HCT116 (cell line): ENCODE data around the gene FAM222B. TPM values are rescaled to one million over a fixed set of nuclear protein-coding genes. Genes with fewer than 3 reads are reported as not detected.

Experiments
- ATAC-seq: fragments of 200-7000 bp; cut with Tn5 transposase; 2 replicates; pipeline ENCODE4 v1.9.1; 2020; ENCODE audit warnings: mild to moderate bottlenecking, moderate library complexity
- BruUV-seq: library from RNA; stranded (reverse); fragments of 400-500 nt; replicated peaks from 2 replicates; lab custom pipeline; 2021; lab: Mats Ljungman, UMichigan
- CTCF ChIA-PET: fragments of 300-600 bp; sonication (Branson Sonifier 250); formaldehyde crosslinking; loops from one replicate; lab custom pipeline; 2021; ENCODE audit warnings: antibody characterized with exemption; lab: Charles Lee
- POLR2A ChIA-PET: fragments of 300-600, 350-600 bp; sonication (Branson Sonifier 250); formaldehyde crosslinking; loops from one replicate; lab custom pipeline; 2021; ENCODE audit warnings: antibody characterized with exemption; lab: Charles Lee
- RAD21 ChIA-PET, 2 experiments: fragments of 300-600 bp; sonication (Branson Sonifier 250); formaldehyde crosslinking; loops; one replicate each; lab custom pipeline; 2023; ENCODE audit warnings: low total read pairs in 2 of 2; ENCODE audit not compliant: uncharacterized antibody in 2 of 2, unreplicated experiment in 2 of 2, low non-redundant PET in 1 of 2; lab: Charles Lee
- DNase-seq: peaks from one replicate; pipeline ENCODE4 v3.0.0-alpha.2; 2010; ENCODE audit warnings: low read depth, low spot score
- H2AFZ ChIP-seq: fragments of 200-600 bp; shearing (Covaris generic), sonication (generic); 2 replicates; pipeline ENCODE4 v1.6.1; 2017; ENCODE audit warnings: low read depth, mixed run types, mixed read lengths, antibody characterized with exemption, low read length; ENCODE audit not compliant: poor library complexity, severe bottlenecking
- H3K27ac ChIP-seq: 2 replicates; pipeline ENCODE4 v1.5.1; 2012; ENCODE audit warnings: low read depth, low read length
- H3K27me3 ChIP-seq: fragments of 200-600 bp; sonication (generic); 2 replicates; pipeline ENCODE4 v1.6.1; 2016; ENCODE audit warnings: mixed run types, low read length, mixed read lengths; ENCODE audit not compliant: insufficient read depth
- H3K36me3 ChIP-seq, 2 experiments: fragments of 200-500 bp in 1 of 2; fragments of 200-600 bp in 1 of 2; sonication (Bioruptor generic) in 1 of 2; sonication (generic) in 1 of 2; 2 replicates each; pipeline versions ENCODE4 v1.5.1 to v1.6.1; 2014 to 2016; ENCODE audit warnings: low read length in 2 of 2, inconsistent platforms in 1 of 2, mixed read lengths in 1 of 2, mixed run types in 1 of 2; ENCODE audit not compliant: insufficient read depth in 2 of 2, control insufficient read depth in 1 of 2
- H3K4me1 ChIP-seq, 2 experiments: fragments of 200-600 bp in 1 of 2; sonication (generic) in 1 of 2; 2 replicates each; pipeline versions ENCODE4 v1.5.1 to v1.6.1; 2012 to 2017; ENCODE audit warnings: low read length in 2 of 2, inconsistent platforms in 1 of 2, mild to moderate bottlenecking in 1 of 2, mixed read lengths in 1 of 2, mixed run types in 1 of 2, moderate library complexity in 1 of 2; ENCODE audit not compliant: insufficient read depth in 2 of 2, control insufficient read depth in 1 of 2
- H3K4me2 ChIP-seq: fragments of 200-600 bp; sonication (generic); 2 replicates; pipeline ENCODE4 v1.6.1; 2017; ENCODE audit warnings: mixed run types, low read length, mixed read lengths
- H3K4me3 ChIP-seq, 2 experiments: fragments of 200-600 bp in 1 of 2; sonication (generic) in 1 of 2; replicated peaks in 1 of 2; 2 replicates each; pipeline ENCODE4 v1.5.1; 2011 to 2016; ENCODE audit warnings: low read length in 2 of 2, control low read depth in 1 of 2, low read depth in 1 of 2, mild to moderate bottlenecking in 1 of 2, mixed read lengths in 1 of 2, mixed run types in 1 of 2
- H3K79me2 ChIP-seq: fragments of 200-600 bp; sonication (generic); 2 replicates; pipeline ENCODE4 v1.6.1; 2017; ENCODE audit warnings: mild to moderate bottlenecking, mixed run types, low read length, moderate library complexity, mixed read lengths; ENCODE audit not compliant: insufficient read depth
- H3K9ac ChIP-seq: fragments of 200-600 bp; sonication (generic); 2 replicates; pipeline ENCODE4 v1.6.1; 2016; ENCODE audit warnings: low read length, mixed read lengths
- H3K9me2 ChIP-seq: fragments of 200-600 bp; sonication (generic), shearing (Covaris generic); 2 replicates; pipeline ENCODE4 v1.6.1; 2017; ENCODE audit warnings: mixed run types, mild to moderate bottlenecking, moderate library complexity; ENCODE audit not compliant: insufficient read depth
- H3K9me3 ChIP-seq, 2 experiments: fragments of 200-500 bp in 1 of 2; fragments of 200-600 bp in 1 of 2; sonication (Bioruptor generic) in 1 of 2; sonication (generic) in 1 of 2; 2 replicates each; pipeline ENCODE4 v1.6.1; 2014 to 2017; ENCODE audit warnings: low read length in 2 of 2, mixed read lengths in 2 of 2, inconsistent platforms in 1 of 2, low read depth in 1 of 2, mild to moderate bottlenecking in 1 of 2, mixed run types in 1 of 2, moderate library complexity in 1 of 2; ENCODE audit not compliant: control insufficient read depth in 1 of 2, insufficient read depth in 1 of 2
- H4K20me1 ChIP-seq: fragments of 200-600 bp; sonication (generic), shearing (Covaris generic); 2 replicates; pipeline ENCODE4 v1.6.1; 2017; ENCODE audit warnings: mixed run types, mild to moderate bottlenecking, moderate library complexity; ENCODE audit not compliant: insufficient read depth
- CBX3 ChIP-seq: IDR thresholded peaks from 2 replicates; pipeline ENCODE4 v1.6.1; 2012; ENCODE audit warnings: low read depth
- EGR1 ChIP-seq: IDR thresholded peaks from 2 replicates; pipeline ENCODE4 v1.6.1; 2012; ENCODE audit warnings: low read depth
- FOSL1 ChIP-seq: IDR thresholded peaks from 2 replicates; pipeline ENCODE4 v1.6.1; 2012; ENCODE audit warnings: low read depth
- JUND ChIP-seq: IDR thresholded peaks from 2 replicates; pipeline ENCODE4 v1.6.1; 2012
- MAX ChIP-seq: IDR thresholded peaks from 2 replicates; pipeline ENCODE4 v1.6.1; 2012
- POLR2A ChIP-seq: IDR thresholded peaks from 2 replicates; pipeline ENCODE4 v1.7.0; 2011; ENCODE audit warnings: borderline replicate concordance; ENCODE audit not compliant: insufficient read depth, insufficient read length; ENCODE audit errors: extremely low read depth
- POLR2AphosphoS5 ChIP-seq: IDR thresholded peaks from 2 replicates; pipeline ENCODE4 v1.6.1; 2011; ENCODE audit warnings: mild to moderate bottlenecking, low read depth, low read length, moderate library complexity
- RAD21 ChIP-seq: IDR thresholded peaks from 2 replicates; pipeline ENCODE4 v1.6.1; 2012; ENCODE audit warnings: low read depth, mild to moderate bottlenecking
- SRF ChIP-seq: IDR thresholded peaks from 2 replicates; pipeline ENCODE4 v1.6.1; 2012; ENCODE audit warnings: low read depth
- YY1 ChIP-seq: IDR thresholded peaks from 2 replicates; pipeline ENCODE4 v1.6.1; 2011; ENCODE audit warnings: low read length, low read depth, moderate library complexity, mild to moderate bottlenecking; ENCODE audit not compliant: insufficient replicate concordance; ENCODE audit errors: extremely low read depth
- ZBTB33 ChIP-seq: IDR thresholded peaks from 2 replicates; pipeline ENCODE4 v1.6.1; 2011; ENCODE audit warnings: mild to moderate bottlenecking, low read length, moderate library complexity; ENCODE audit not compliant: insufficient replicate concordance; ENCODE audit errors: extremely low read depth
- ZFX ChIP-seq: fragments of 450-650 bp; IDR thresholded peaks from 2 replicates; pipeline ENCODE4 v1.6.1; 2017
- ZNF274 ChIP-seq: fragments of 200-500 bp; sonication (Bioruptor generic); IDR thresholded peaks from 2 replicates; pipeline ENCODE4 v1.6.1; 2014; ENCODE audit warnings: mild to moderate bottlenecking, low read depth, low read length, inconsistent platforms
- intact Hi-C: fragments of 100-400 bp; cut with micrococcal nuclease; formaldehyde crosslinking; loops from 2 replicates; pipeline ENCODE4 v1.10.0; 2022
- total RNA-seq: library from RNA; stranded (reverse); gene quantifications from one replicate; pipeline ENCODE4 v1.2.1, GENCODE V29; 2021; ENCODE audit not compliant: unreplicated experiment
- TF ChIP-seq, protein P1 (sequence below), 3 experiments: fragments of 200-600 bp in 1 of 3; sonication (generic) in 1 of 3; IDR thresholded peaks in 2 of 3; conservative IDR thresholded peaks in 1 of 3; 2 replicates each; pipeline ENCODE4 v1.5.1; 2012 to 2017; ENCODE audit warnings: low read depth in 2 of 3, low read length in 2 of 3, antibody characterized with exemption in 1 of 3, borderline replicate concordance in 1 of 3, control low read depth in 1 of 3, mild to moderate bottlenecking in 1 of 3, mixed read lengths in 1 of 3, mixed run types in 1 of 3, moderate library complexity in 1 of 3; ENCODE audit not compliant: insufficient read depth in 1 of 3
- TF ChIP-seq, protein P2 (sequence below): IDR thresholded peaks from 2 replicates; pipeline ENCODE4 v1.6.1; 2012

FAM222B gene
- total RNA-seq, 1 experiment from 2014 or later, result 22.7 TPM

DNA sequence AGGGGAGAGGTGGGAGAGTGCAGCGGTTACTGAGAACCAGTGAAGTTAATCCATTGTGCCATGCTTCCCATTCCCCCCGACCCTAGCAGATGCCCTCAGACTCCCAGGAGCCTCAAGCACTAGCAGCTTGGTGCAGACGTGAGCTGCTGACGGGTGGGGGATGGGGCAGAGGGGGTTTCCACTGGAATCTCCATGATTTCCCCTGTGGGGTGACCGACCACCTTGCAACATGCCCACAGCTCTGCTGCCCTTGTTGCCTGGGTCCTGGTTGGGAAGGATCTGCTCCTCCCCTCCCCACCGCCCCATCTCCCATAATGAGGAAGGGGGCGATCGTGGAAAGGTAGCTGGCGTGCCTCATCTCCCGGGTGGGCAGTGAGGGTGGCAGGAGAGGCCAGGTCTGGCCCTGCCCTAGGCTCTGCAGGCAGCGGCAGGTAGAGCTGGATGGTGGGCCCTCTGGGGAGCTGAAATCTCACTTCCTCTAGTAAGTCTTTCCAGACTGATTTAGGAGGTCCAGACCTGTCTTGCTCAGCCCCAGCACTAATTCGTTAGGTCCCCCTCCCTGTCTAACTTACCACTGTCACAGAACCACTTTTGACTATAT lies 45.4 kb upstream of the FAM222B start:
- Histone ChIP-seq H3K9me2 (no peaks in the 10 kb centered on the region), H3K4me3 (no peak overlapping the region), H3K9ac (no peak overlapping the region), H3K4me1 (peaks cover 0 to 2% of the 10 kb centered on the region in 2 experiments; a peak in 2 of 4 replicates), H3K27me3 (no peaks in the 10 kb centered on the region), H3K4me2 (no peak overlapping the region), H3K27ac (no peak overlapping the region), H3K79me2 (no peaks in the 10 kb centered on the region), H3K36me3 (no peaks in the 10 kb centered on the region; a peak in 1 of 4 replicates), H3K9me3 (no peaks in the 10 kb centered on the region), H2AFZ (no peak overlapping the region), H4K20me1 (no peaks in the 10 kb centered on the region)
- DNase-seq (no peak), ATAC-seq (0 out of 2 replicates have a peak, but pooled peaks have one; percentile 24)
- intact Hi-C loops, result no loop called here
- CTCF ChIA-PET, result no interaction called here
- RAD21 ChIA-PET, result no interaction called here
- no TSS peak for BruUV-seq
- POLR2A ChIA-PET, result no interaction called here
- TF ChIP-seq ZFX (no peak), SRF (no peak), POLR2A (no peak), EGR1 (no peak), ZBTB33 (no peak), MAX (no peak), RAD21 (no peak), JUND (no peak), FOSL1 (no peak), ZNF274 (no peak), CBX3 (no peak), POLR2AphosphoS5 (no peak), YY1 (no peak)
- TF ChIP-seq, protein P1, sequence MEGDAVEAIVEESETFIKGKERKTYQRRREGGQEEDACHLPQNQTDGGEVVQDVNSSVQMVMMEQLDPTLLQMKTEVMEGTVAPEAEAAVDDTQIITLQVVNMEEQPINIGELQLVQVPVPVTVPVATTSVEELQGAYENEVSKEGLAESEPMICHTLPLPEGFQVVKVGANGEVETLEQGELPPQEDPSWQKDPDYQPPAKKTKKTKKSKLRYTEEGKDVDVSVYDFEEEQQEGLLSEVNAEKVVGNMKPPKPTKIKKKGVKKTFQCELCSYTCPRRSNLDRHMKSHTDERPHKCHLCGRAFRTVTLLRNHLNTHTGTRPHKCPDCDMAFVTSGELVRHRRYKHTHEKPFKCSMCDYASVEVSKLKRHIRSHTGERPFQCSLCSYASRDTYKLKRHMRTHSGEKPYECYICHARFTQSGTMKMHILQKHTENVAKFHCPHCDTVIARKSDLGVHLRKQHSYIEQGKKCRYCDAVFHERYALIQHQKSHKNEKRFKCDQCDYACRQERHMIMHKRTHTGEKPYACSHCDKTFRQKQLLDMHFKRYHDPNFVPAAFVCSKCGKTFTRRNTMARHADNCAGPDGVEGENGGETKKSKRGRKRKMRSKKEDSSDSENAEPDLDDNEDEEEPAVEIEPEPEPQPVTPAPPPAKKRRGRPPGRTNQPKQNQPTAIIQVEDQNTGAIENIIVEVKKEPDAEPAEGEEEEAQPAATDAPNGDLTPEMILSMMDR (IDR thresholded peaks at IDR 0.05 in 2 of 3, conservative IDR thresholded peaks at IDR 0.05 in 1 of 3; ENCODE audit: borderline replicate concordance in 1 of 3, insufficient read depth in 1 of 3, low read depth in 2 of 3, low read length in 2 of 3), result no peak
- TF ChIP-seq, protein P2, sequence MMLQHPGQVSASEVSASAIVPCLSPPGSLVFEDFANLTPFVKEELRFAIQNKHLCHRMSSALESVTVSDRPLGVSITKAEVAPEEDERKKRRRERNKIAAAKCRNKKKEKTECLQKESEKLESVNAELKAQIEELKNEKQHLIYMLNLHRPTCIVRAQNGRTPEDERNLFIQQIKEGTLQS, result no peak
